BLaER1 treated with 17β-estradiol and CSF1 and Interleukin-3, amounts not matched to agents 10 nM and 100 nM (cell line): ENCODE data around the gene GRID2.
A peak's percentile ranks its signal among the peaks of the same experiment; 100 is the strongest.

Experiments used
- H3K27ac ChIP-seq, 11 experiments: shearing (Covaris generic); formaldehyde crosslinking; 2 replicates each; pipeline ENCODE4 v1.8.1; 2022
- H3K27me3 ChIP-seq, 11 experiments: shearing (Covaris generic); formaldehyde crosslinking; 2 replicates each; pipeline ENCODE4 v1.8.1; 2022
- H3K36me3 ChIP-seq, 11 experiments: shearing (Covaris generic); formaldehyde crosslinking; 2 replicates each; pipeline ENCODE4 v1.8.1; 2022
- H3K4me1 ChIP-seq, 10 experiments: shearing (Covaris generic); formaldehyde crosslinking; 2 replicates each; pipeline ENCODE4 v1.8.1; 2022
- H3K4me2 ChIP-seq, 11 experiments: shearing (Covaris generic); formaldehyde crosslinking; 2 replicates each; pipeline ENCODE4 v1.8.1; 2022
- H3K4me3 ChIP-seq, 10 experiments: shearing (Covaris generic); formaldehyde crosslinking; 2 replicates each; pipeline ENCODE4 v1.8.1; 2022
- H3K9ac ChIP-seq, 11 experiments: shearing (Covaris generic); formaldehyde crosslinking; 2 replicates each; pipeline ENCODE4 v1.8.1; 2022
- H3K9me3 ChIP-seq, 11 experiments: shearing (Covaris generic); formaldehyde crosslinking; replicated peaks in 1 of 11; 2 replicates each; pipeline ENCODE4 v1.8.1; 2022
- H4K20me1 ChIP-seq, 11 experiments: shearing (Covaris generic); formaldehyde crosslinking; 2 replicates each; pipeline ENCODE4 v1.8.1; 2022
- Cebpa-rat ChIP-seq, 11 experiments: shearing (Covaris generic); IDR thresholded peaks; 2 replicates each; pipeline ENCODE4 v1.8.1; 2022

Gene GRID2

DNA sequence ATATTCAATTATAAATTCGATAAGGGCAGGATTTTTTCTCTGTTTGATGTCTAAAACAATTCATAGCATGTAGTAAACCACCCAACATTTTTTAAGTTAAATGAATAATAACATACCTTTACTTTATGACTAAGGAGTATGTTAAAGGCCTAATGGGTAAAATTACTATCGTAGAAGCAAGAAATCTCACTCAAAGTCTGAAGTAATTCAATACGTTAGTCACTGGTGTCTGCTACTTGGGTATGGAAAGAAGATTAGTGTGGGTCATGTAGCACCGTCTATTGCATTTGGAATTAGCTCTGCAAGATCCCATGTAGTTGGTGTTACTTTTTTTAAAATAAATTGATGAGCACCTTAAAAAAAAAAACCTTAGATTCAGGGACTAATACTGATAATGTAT, 374.5 kb downstream of the GRID2 start:
- H3K4me1 ChIP-seq = no peaks in the 10 kb centered on the region
- no peak overlapping the region for H3K4me2 ChIP-seq
- H4K20me1 ChIP-seq = no peaks in the 10 kb centered on the region
- H3K27me3 ChIP-seq = no peaks in the 10 kb centered on the region
- H3K9ac ChIP-seq = no peak overlapping the region
- no peak overlapping the region for H3K4me3 ChIP-seq
- H3K27ac ChIP-seq = no peak overlapping the region
- no peaks in the 10 kb centered on the region for H3K9me3 ChIP-seq
- TF ChIP-seq Cebpa-rat (IDR thresholded peaks at IDR 0.05) = no peak
- no peaks in the 10 kb centered on the region for H3K36me3 ChIP-seq

- no peak overlapping the region for H3K4me3 ChIP-seq
These were observed 375.4 kb downstream of the GRID2 start for GRCh38 chr4:92679149-92679548.

DNA sequence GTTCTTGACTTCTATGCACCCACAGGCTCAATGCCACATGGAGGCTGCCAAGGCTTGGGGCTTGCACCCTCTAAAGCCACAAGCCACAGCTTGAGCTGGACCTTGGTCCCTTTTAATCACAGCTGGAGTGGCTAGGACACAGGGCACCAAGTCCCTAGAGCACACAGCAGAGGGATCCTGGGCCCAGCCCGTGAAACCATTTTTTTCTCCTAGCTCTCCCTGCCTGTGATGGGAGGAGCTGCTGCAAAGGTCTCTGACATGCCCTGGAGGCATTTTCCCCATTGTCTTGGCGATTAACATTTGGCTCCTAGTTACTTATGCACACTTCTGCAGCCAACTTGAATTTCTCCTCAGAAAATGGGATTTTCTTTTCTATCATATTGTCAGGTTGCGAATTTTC, 410.9 kb downstream of the GRID2 start:
- Histone ChIP-seq H3K27ac (no peak overlapping the region), H3K9ac (no peak overlapping the region), H3K4me1 (no peaks in the 10 kb centered on the region), H3K4me3 (no peak overlapping the region), H3K27me3 (no peaks in the 10 kb centered on the region), H3K4me2 (no peak overlapping the region), H3K36me3 (no peaks in the 10 kb centered on the region), H4K20me1 (no peaks in the 10 kb centered on the region), H3K9me3 (no peaks in the 10 kb centered on the region)
- no peak for TF ChIP-seq Cebpa-rat (IDR thresholded peaks at IDR 0.05)

More at GRCh38 chr4:92679149-92679548, 375.4 kb downstream of the GRID2 start:
- no peaks in the 10 kb centered on the region for H4K20me1 ChIP-seq
- no peaks in the 10 kb centered on the region for H3K9me3 ChIP-seq
- TF ChIP-seq Cebpa-rat (IDR thresholded peaks at IDR 0.05) = no peak
- H3K9ac ChIP-seq = no peak overlapping the region
- no peaks in the 10 kb centered on the region for H3K4me1 ChIP-seq
- H3K4me2 ChIP-seq = no peak overlapping the region
- H3K36me3 ChIP-seq = no peaks in the 10 kb centered on the region
- no peaks in the 10 kb centered on the region for H3K27me3 ChIP-seq
- H3K27ac ChIP-seq = no peak overlapping the region

- H3K27me3 ChIP-seq = no peaks in the 10 kb centered on the region
- no peaks in the 10 kb centered on the region for H3K9me3 ChIP-seq
- H3K27ac ChIP-seq = no peak overlapping the region
- H4K20me1 ChIP-seq = no peaks in the 10 kb centered on the region
- no peak overlapping the region for H3K9ac ChIP-seq
- H3K4me1 ChIP-seq = no peaks in the 10 kb centered on the region
- no peak overlapping the region for H3K4me3 ChIP-seq
- no peaks in the 10 kb centered on the region for H3K36me3 ChIP-seq
- no peak for TF ChIP-seq Cebpa-rat (IDR thresholded peaks at IDR 0.05)
- H3K4me2 ChIP-seq = no peak overlapping the region
These were observed 429.5 kb downstream of the GRID2 start for GRCh38 chr4:92733231-92733630.

DNA sequence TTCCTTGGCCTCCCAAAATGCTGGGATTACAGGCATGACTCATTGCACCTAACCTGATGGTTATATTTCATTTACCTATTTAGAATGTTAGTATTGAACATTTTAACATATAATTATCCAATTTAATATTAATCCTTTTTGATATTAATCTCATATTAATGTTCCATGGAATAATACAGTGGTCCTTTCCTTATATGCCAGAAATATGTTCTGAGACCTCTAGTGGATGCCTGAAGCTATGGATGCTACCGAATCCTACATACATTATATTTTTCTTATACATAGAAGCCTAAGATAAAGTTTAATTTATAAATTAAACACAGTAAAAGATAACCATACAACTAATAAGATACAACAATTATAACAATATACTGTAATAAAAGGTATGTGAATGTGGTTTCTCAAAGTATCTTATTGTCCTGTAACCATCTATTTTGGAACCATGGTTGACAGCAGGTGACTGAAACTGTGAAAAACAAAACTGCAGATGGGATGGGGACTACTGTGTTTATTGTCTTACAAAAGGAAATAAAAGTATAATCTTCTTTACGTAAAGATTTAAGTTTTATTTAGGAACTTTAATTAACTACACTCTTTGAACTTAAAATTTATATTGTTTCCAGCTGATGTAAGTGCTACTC, 431.4 kb downstream of the GRID2 start:
- H3K9me3 ChIP-seq = no peaks in the 10 kb centered on the region
- H3K9ac ChIP-seq = no peak overlapping the region
- H3K36me3 ChIP-seq = no peaks in the 10 kb centered on the region
- no peaks in the 10 kb centered on the region for H3K4me1 ChIP-seq
- H4K20me1 ChIP-seq = no peaks in the 10 kb centered on the region
- H3K4me3 ChIP-seq = no peak overlapping the region
- no peak overlapping the region for H3K4me2 ChIP-seq
- TF ChIP-seq Cebpa-rat (IDR thresholded peaks at IDR 0.05) = no peak
- H3K27ac ChIP-seq = no peak overlapping the region
- H3K27me3 ChIP-seq = no peaks in the 10 kb centered on the region

DNA sequence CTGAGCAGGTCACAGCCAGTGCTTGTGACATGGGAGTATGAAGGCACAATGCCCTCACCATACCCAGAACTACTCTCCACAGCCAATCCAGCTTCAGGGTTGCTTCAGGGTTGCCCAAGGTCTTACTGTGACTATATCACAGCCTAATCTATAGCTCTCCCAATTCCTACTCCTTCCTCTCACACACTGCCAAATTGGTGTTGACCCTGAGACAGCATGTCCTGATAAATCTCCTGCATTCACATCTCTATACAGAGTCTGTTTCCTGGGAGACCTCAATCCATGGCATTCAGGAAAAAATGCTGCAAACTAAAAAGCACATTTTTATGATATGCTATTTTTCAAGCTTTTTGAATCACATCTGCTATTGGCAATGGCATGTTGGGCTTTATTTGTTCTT, 456.7 kb downstream of the GRID2 start:
- no peak for TF ChIP-seq Cebpa-rat (IDR thresholded peaks at IDR 0.05)

GRCh38 chr4:92776080-92776479, 472.3 kb downstream of the GRID2 start:
- Histone ChIP-seq H3K27ac (no peak overlapping the region), H3K4me2 (peak overlapping the region in 1 of 11 experiments; percentile 52; a peak in 2 of 22 replicates), H3K27me3 (no peaks in the 10 kb centered on the region), H3K9ac (no peak overlapping the region), H4K20me1 (no peaks in the 10 kb centered on the region), H3K4me3 (no peak overlapping the region), H3K36me3 (no peaks in the 10 kb centered on the region), H3K4me1 (peaks cover 0 to 39% (median 0%) of the 10 kb centered on the region in 10 experiments; a peak in 6 of 20 replicates), H3K9me3 (no peaks in the 10 kb centered on the region)
- no peak for TF ChIP-seq Cebpa-rat (IDR thresholded peaks at IDR 0.05)

More for the DNA sequence above, 456.7 kb downstream of the GRID2 start:
- Histone ChIP-seq H3K9ac (no peak overlapping the region), H3K9me3 (no peaks in the 10 kb centered on the region), H3K27me3 (no peaks in the 10 kb centered on the region), H3K4me3 (no peak overlapping the region), H3K4me1 (peaks cover 0 to 24% (median 5%) of the 10 kb centered on the region in 10 experiments; a peak in 8 of 20 replicates), H3K27ac (no peak overlapping the region), H4K20me1 (no peaks in the 10 kb centered on the region), H3K4me2 (no peak overlapping the region), H3K36me3 (no peaks in the 10 kb centered on the region)

DNA sequence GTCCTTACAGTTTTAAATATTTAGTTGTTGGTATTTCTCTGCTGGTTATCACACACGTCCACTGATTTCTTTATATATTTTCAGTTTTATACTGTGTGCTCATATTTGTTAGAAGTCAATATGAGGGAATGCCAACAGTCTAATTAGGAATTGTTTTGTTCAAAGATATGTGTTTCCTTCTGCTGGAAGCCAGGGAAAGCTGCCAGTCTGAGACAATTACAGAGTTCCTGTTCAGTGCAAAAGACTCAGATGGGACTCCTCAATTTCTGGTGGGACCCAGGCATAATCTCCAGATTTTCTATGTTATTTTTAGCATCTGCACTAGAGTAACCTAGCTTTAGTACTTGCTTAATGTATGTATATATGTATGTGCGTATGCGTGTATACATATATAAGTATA, 486.0 kb downstream of the GRID2 start:
- no peaks in the 10 kb centered on the region for H3K36me3 ChIP-seq
- H3K9ac ChIP-seq = no peak overlapping the region
- no peak for TF ChIP-seq Cebpa-rat (IDR thresholded peaks at IDR 0.05)
- H3K27me3 ChIP-seq = no peaks in the 10 kb centered on the region
- no peak overlapping the region for H3K27ac ChIP-seq
- no peaks in the 10 kb centered on the region for H4K20me1 ChIP-seq
- no peaks in the 10 kb centered on the region for H3K9me3 ChIP-seq
- H3K4me1 ChIP-seq = no peaks in the 10 kb centered on the region
- no peak overlapping the region for H3K4me3 ChIP-seq
- H3K4me2 ChIP-seq = no peak overlapping the region

DNA sequence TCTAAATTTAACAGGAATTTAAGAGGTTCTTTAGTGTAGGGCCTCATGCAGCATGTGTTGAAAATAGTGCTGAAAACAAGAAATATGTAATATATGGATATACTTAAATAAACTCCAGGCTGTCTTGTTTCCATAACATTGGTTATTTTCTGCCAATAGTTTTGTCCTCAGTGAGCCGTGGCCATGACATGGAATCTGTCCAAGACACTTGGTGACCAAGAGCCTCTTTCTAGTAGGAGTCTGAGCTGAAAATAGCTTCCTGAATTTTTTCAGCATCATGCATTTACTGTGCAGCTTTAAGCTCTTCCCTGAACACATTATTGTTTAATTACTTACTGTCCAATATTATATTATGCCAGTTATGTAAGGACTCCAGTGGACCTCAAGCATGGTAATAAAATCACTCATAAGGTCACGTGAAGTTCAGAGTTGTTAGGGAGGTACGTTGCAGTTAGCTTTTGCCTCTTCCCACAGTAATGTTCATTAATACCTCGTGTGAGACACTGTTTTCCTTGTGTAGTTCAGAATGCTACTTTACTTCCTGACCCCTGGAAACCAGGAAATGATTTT, 488.2 kb downstream of the GRID2 start:
- H3K4me3 ChIP-seq = no peak overlapping the region
- no peak overlapping the region for H3K9ac ChIP-seq
- no peaks in the 10 kb centered on the region for H4K20me1 ChIP-seq
- H3K27ac ChIP-seq = no peak overlapping the region
- H3K4me1 ChIP-seq = no peaks in the 10 kb centered on the region
- H3K9me3 ChIP-seq = peaks cover 0 to 7% (median 0%) of the 10 kb centered on the region in 11 experiments; a peak in 3 of 22 replicates
- no peak overlapping the region for H3K4me2 ChIP-seq
- no peaks in the 10 kb centered on the region for H3K27me3 ChIP-seq
- H3K36me3 ChIP-seq = no peaks in the 10 kb centered on the region
- no peak for TF ChIP-seq Cebpa-rat (IDR thresholded peaks at IDR 0.05)

- Histone ChIP-seq H3K4me2 (no peak overlapping the region), H3K27me3 (no peaks in the 10 kb centered on the region), H3K9ac (no peak overlapping the region), H3K36me3 (no peaks in the 10 kb centered on the region), H3K4me1 (peaks cover 0 to 5% (median 0%) of the 10 kb centered on the region in 10 experiments; a peak in 4 of 20 replicates), H3K9me3 (no peaks in the 10 kb centered on the region), H3K27ac (no peak overlapping the region), H4K20me1 (no peaks in the 10 kb centered on the region), H3K4me3 (no peak overlapping the region)
- TF ChIP-seq Cebpa-rat (IDR thresholded peaks at IDR 0.05) = peak in 2 of 11 experiments; percentile 46 to 49; a peak in 4 of 22 replicates
These were observed 505.6 kb downstream of the GRID2 start for GRCh38 chr4:92809381-92809780.
